OCI-LY7 (cell line): ENCODE measurements around the gene CD52. TPM values are rescaled to one million over a fixed set of nuclear protein-coding genes. Genes with fewer than 3 reads are reported as not detected.

Experiments used
- BruUV-seq: library from RNA; stranded (reverse); fragments of 400-500 nt; replicated peaks from 2 replicates; lab custom pipeline; 2021; lab: Mats Ljungman, UMichigan
- CTCF ChIA-PET: fragments of 300-600 bp; sonication (Branson Sonifier 250); formaldehyde crosslinking; loops from one replicate; lab custom pipeline; 2022; ENCODE audit warnings: antibody characterized with exemption; ENCODE audit not compliant: unreplicated experiment; lab: Charles Lee
- POLR2A ChIA-PET: fragments of 300-600 bp; sonication (Branson Sonifier 250); formaldehyde crosslinking; loops from one replicate; lab custom pipeline; 2022; ENCODE audit warnings: antibody characterized with exemption; lab: Charles Lee
- DNase-seq: peaks from one replicate; pipeline ENCODE4 v3.0.0-alpha.2; 2015; ENCODE audit warnings: low spot score
- H2AFZ ChIP-seq: fragments of 200-600 bp; sonication (generic), shearing (Covaris generic); 2 replicates; pipeline ENCODE4 v1.6.1; 2014; ENCODE audit warnings: mild to moderate bottlenecking, antibody characterized with exemption, low read length, moderate library complexity
- H3K27ac ChIP-seq: fragments of 200-600 bp; sonication (generic); 2 replicates; pipeline ENCODE4 v1.5.1; 2014; ENCODE audit warnings: mixed run types, low read depth, mild to moderate bottlenecking, moderate library complexity, low read length, inconsistent platforms; ENCODE audit not compliant: poor library complexity, severe bottlenecking
- H3K36me3 ChIP-seq: fragments of 200-600 bp; sonication (generic); 2 replicates; pipeline ENCODE4 v1.6.1; 2014; ENCODE audit warnings: mild to moderate bottlenecking, antibody characterized with exemption, low read length, moderate library complexity, mixed read lengths; ENCODE audit not compliant: insufficient read depth
- H3K4me1 ChIP-seq: fragments of 200-600 bp; sonication (generic); 2 replicates; pipeline ENCODE4 v1.5.1; 2014; ENCODE audit warnings: mild to moderate bottlenecking, low read length; ENCODE audit not compliant: insufficient read depth, poor library complexity, severe bottlenecking
- H3K4me2 ChIP-seq: fragments of 200-600 bp; sonication (generic); 2 replicates; pipeline ENCODE4 v1.6.1; 2014; ENCODE audit warnings: mild to moderate bottlenecking, low read length
- H3K4me3 ChIP-seq: fragments of 200-600 bp; sonication (generic); 2 replicates; pipeline ENCODE4 v1.5.1; 2014; ENCODE audit warnings: mild to moderate bottlenecking, low read depth, low read length; ENCODE audit not compliant: poor library complexity, severe bottlenecking
- H3K79me2 ChIP-seq: fragments of 200-600 bp; sonication (generic); 2 replicates; pipeline ENCODE4 v1.6.1; 2016; ENCODE audit warnings: low read depth, mild to moderate bottlenecking, low read length, moderate library complexity, mixed read lengths; ENCODE audit not compliant: insufficient read depth
- H3K9me2 ChIP-seq: fragments of 200-600 bp; sonication (generic); 2 replicates; pipeline ENCODE4 v1.6.1; 2016; ENCODE audit warnings: mild to moderate bottlenecking, low read length, mixed read lengths; ENCODE audit not compliant: insufficient read depth
- H3K9me3 ChIP-seq: fragments of 200-600 bp; sonication (generic); 2 replicates; pipeline ENCODE4 v1.6.1; 2014; ENCODE audit warnings: mild to moderate bottlenecking, mixed run types, low read length, mixed read lengths
- H4K20me1 ChIP-seq: fragments of 200-600 bp; sonication (generic); 2 replicates; pipeline ENCODE4 v1.6.1; 2014; ENCODE audit warnings: mild to moderate bottlenecking, antibody characterized with exemption, low read length, moderate library complexity, mixed read lengths; ENCODE audit not compliant: insufficient read depth
- EZH2phosphoT487 ChIP-seq: fragments of 200-600 bp; sonication (generic); IDR thresholded peaks from 2 replicates; pipeline ENCODE4 v1.6.1; 2018; ENCODE audit warnings: low read depth, borderline replicate concordance, mild to moderate bottlenecking, mixed run types, antibody characterized with exemption, low read length, moderate library complexity, mixed read lengths
- intact Hi-C: fragments of 100-400 bp; cut with micrococcal nuclease; formaldehyde crosslinking; loops from one replicate; pipeline ENCODE4 v1.10.0; 2022; ENCODE audit not compliant: unreplicated experiment
- total RNA-seq, 2 experiments: library from RNA; depleted of rRNA in 1 of 2; stranded (reverse); fragments of >200 nt in 1 of 2; shearing (Covaris generic) in 1 of 2; gene quantifications; 2 replicates each; pipeline ENCODE4 v1.2.3, GENCODE V29; 2014 to 2022
- TF ChIP-seq, protein P1 (sequence below): fragments of 200-600 bp; sonication (generic); conservative IDR thresholded peaks from 2 replicates; pipeline ENCODE4 v1.5.1; 2014; ENCODE audit warnings: mild to moderate bottlenecking, antibody characterized with exemption, low read length, moderate library complexity, mixed read lengths

The CD52 gene
- total RNA-seq, 2 experiments from 2014 or later = 470 to 769 TPM

DNA sequence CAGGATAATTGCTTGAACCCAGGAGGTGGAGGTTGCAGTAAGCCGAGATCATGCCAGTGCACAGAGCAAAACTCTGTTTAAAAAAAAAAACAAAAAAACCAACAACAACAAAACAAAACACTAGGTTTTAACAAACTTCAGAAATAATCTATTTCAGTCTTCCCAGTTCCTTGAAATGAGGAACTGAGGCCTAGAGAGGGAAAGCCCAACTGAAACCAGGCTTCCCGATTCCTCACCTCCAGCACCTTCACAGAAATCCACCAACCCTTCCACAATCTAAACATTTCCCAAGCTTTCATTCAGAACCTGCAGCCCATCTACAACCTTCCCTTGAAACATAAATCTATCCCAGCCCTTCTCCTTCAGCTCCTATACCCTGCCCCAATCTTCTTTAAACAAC, 612 bp upstream of the CD52 start:
- ChIA-PET POLR2A (interaction anchor here (0.6 to 11.7 kb wide), 4 partner anchors 9 to 41 kb away, joined by 3 to 273 read pairs (median 38); partner anchors contain the start of gene UBXN11), CTCF (interaction anchor here (1.0 to 3.2 kb wide), 3 partner anchors 25 to 30 kb away, joined by 3 to 30 read pairs (median 3); no protein-coding TSS in a partner anchor)
- intact Hi-C loops = loop anchor here (10.0 kb wide), 1 partner anchor 228 kb away; no protein-coding TSS in a partner anchor
- Histone ChIP-seq H2AFZ (no peak overlapping the region), H4K20me1 (no peaks in the 10 kb centered on the region), H3K9me2 (no peaks in the 10 kb centered on the region), H3K9me3 (no peaks in the 10 kb centered on the region), H3K79me2 (peaks cover 35% of the 10 kb centered on the region), H3K27ac (peak overlapping the region; percentile 91), H3K4me3 (peak overlapping the region; percentile 93), H3K36me3 (peaks cover 29% of the 10 kb centered on the region), H3K4me2 (peak overlapping the region; percentile 95), H3K4me1 (peaks cover 77% of the 10 kb centered on the region)
- no peak for DNase-seq
- BruUV-seq = no TSS peak
- TF ChIP-seq EZH2phosphoT487 = no peak
- TF ChIP-seq, protein P1, sequence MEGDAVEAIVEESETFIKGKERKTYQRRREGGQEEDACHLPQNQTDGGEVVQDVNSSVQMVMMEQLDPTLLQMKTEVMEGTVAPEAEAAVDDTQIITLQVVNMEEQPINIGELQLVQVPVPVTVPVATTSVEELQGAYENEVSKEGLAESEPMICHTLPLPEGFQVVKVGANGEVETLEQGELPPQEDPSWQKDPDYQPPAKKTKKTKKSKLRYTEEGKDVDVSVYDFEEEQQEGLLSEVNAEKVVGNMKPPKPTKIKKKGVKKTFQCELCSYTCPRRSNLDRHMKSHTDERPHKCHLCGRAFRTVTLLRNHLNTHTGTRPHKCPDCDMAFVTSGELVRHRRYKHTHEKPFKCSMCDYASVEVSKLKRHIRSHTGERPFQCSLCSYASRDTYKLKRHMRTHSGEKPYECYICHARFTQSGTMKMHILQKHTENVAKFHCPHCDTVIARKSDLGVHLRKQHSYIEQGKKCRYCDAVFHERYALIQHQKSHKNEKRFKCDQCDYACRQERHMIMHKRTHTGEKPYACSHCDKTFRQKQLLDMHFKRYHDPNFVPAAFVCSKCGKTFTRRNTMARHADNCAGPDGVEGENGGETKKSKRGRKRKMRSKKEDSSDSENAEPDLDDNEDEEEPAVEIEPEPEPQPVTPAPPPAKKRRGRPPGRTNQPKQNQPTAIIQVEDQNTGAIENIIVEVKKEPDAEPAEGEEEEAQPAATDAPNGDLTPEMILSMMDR = no peak

DNA sequence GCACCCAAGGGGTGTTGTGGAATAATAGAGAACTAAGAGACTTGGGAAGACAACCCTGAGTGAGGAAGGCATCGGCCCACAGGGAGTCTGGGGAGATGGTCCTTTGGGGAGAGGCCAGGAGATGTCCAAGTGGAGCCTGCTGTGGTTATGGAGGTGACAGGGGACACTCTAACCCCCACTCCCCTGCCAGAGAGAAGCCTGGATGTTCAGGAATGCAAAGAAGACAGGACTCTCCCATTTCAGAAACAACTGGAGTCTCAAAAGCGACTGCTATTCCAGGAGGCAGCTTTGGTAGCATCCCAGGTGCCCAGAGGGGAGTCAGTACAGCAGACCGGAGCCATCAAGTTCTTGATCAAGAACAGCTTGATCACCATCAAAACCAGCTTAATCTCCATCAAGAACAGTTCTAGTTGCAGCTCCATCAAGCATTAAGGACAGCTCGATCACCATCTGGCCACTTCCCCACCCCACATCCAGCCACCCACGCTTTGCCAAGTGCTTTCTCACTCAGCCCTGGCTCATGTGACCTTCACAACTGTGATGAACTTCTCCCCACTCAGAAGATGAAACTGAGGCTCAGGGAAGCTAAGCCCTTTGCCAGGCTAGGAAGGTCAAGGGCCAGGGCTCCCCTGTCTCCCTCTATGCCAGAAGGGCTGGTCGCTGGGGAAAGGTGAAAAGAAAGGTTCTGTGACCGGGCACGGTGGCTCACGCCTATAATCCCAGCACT, 743 bp downstream of the CD52 start:
- H3K79me2 ChIP-seq = peaks cover 35% of the 10 kb centered on the region
- H3K9me2 ChIP-seq = no peaks in the 10 kb centered on the region
- no peak overlapping the region for H2AFZ ChIP-seq
- peak overlapping the region; percentile 95 for H3K4me2 ChIP-seq
- H3K9me3 ChIP-seq = no peaks in the 10 kb centered on the region
- H3K4me3 ChIP-seq = peak overlapping the region; percentile 93
- peaks cover 79% of the 10 kb centered on the region for H3K4me1 ChIP-seq
- peak overlapping the region; percentile 91 for H3K27ac ChIP-seq
- CTCF ChIA-PET = interaction anchor here (0.7 to 3.9 kb wide), 7 partner anchors 10 to 34 kb away, joined by 3 to 37 read pairs (median 4); partner anchors contain the start of gene UBXN11
- POLR2A ChIA-PET = interaction anchor here (0.6 to 11.7 kb wide), 8 partner anchors 10 to 105 kb away, joined by 3 to 273 read pairs (median 3); partner anchors contain the start of gene UBXN11
- peak; percentile 50 for DNase-seq
- H4K20me1 ChIP-seq = no peaks in the 10 kb centered on the region
- peaks cover 42% of the 10 kb centered on the region for H3K36me3 ChIP-seq
- intact Hi-C loops = loop anchor here (10.0 kb wide), 1 partner anchor 226 kb away; no protein-coding TSS in a partner anchor
- TF ChIP-seq EZH2phosphoT487 = no peak
- TF ChIP-seq, protein P1 = no peak
- no TSS peak for BruUV-seq
